SK-N-SH treated with all-trans-retinoic acid at 6 μM for 48 hours (cell line): ENCODE data around the gene PAPPA2.

Experiments used
- ATAC-seq: fragments of 200-7000 bp; cut with Tn5 transposase; 3 replicates; pipeline ENCODE4 v1.9.1; 2020; ENCODE audit warnings: mild to moderate bottlenecking, moderate library complexity
- ARNTL ChIP-seq: fragments of 450-650 bp; formaldehyde crosslinking; IDR thresholded peaks from 2 replicates; pipeline ENCODE4 v1.5.0; 2020; ENCODE audit warnings: low read depth, mild to moderate bottlenecking, moderate library complexity, borderline replicate concordance
- BACH2 ChIP-seq: fragments of 250-450 bp; sonication (Bioruptor Pico); IDR thresholded peaks from 2 replicates; pipeline ENCODE4 v1.9.0; 2021; ENCODE audit warnings: mild to moderate bottlenecking, borderline replicate concordance
- CREB5 ChIP-seq: fragments of 250-450 bp; sonication (Bioruptor Pico); IDR thresholded peaks from 2 replicates; pipeline ENCODE4 v1.5.1; 2020; ENCODE audit warnings: low read depth, mild to moderate bottlenecking, moderate library complexity
- CSDC2 ChIP-seq: fragments of 250-450 bp; sonication (Bioruptor Pico); IDR thresholded peaks from 2 replicates; pipeline ENCODE4 v1.5.0; 2020; ENCODE audit warnings: mild to moderate bottlenecking, moderate library complexity
- CSRNP3 ChIP-seq: fragments of 250-450 bp; sonication (Bioruptor Pico); IDR thresholded peaks from 2 replicates; pipeline ENCODE4 v1.5.1; 2021; ENCODE audit warnings: mild to moderate bottlenecking, moderate library complexity
- GLIS3 ChIP-seq: fragments of 250-450 bp; sonication (Bioruptor Pico); IDR thresholded peaks from 2 replicates; pipeline ENCODE4 v1.5.0; 2020; ENCODE audit warnings: mild to moderate bottlenecking, moderate library complexity
- OSR1 ChIP-seq: fragments of 250-450 bp; sonication (Bioruptor Pico); IDR thresholded peaks from 2 replicates; pipeline ENCODE4 v1.8.0; 2022; ENCODE audit warnings: moderate library complexity, mild to moderate bottlenecking, inconsistent platforms
- PATZ1 ChIP-seq: fragments of 250-450 bp; sonication (Bioruptor Pico); IDR thresholded peaks from 2 replicates; pipeline ENCODE4 v1.8.0; 2020; ENCODE audit warnings: mild to moderate bottlenecking, moderate library complexity, borderline replicate concordance
- POU6F1 ChIP-seq: fragments of 250-450 bp; sonication (Bioruptor Pico); IDR thresholded peaks from 2 replicates; pipeline ENCODE4 v1.8.0; 2021; ENCODE audit warnings: low read depth, mild to moderate bottlenecking, moderate library complexity, borderline replicate concordance
- RARB ChIP-seq: fragments of 250-450 bp; sonication (Bioruptor Pico); IDR thresholded peaks from 2 replicates; pipeline ENCODE4 v1.8.0; 2021; ENCODE audit warnings: mild to moderate bottlenecking, moderate library complexity
- SNAI2 ChIP-seq: fragments of 250-450 bp; sonication (Bioruptor Pico); IDR thresholded peaks from 2 replicates; pipeline ENCODE4 v1.5.0; 2020; ENCODE audit warnings: mild to moderate bottlenecking, moderate library complexity
- TCF4 ChIP-seq: fragments of 250-450 bp; sonication (Bioruptor Pico); IDR thresholded peaks from 2 replicates; pipeline ENCODE4 v1.8.0; 2021; ENCODE audit warnings: mild to moderate bottlenecking, moderate library complexity, borderline replicate concordance
- TOX ChIP-seq: fragments of 250-450 bp; sonication (Bioruptor Pico); IDR thresholded peaks from 2 replicates; pipeline ENCODE4 v1.8.0; 2021; ENCODE audit warnings: mild to moderate bottlenecking, moderate library complexity, borderline replicate concordance
- ZC3H10 ChIP-seq: fragments of 250-450 bp; sonication (Bioruptor Pico); IDR thresholded peaks from 2 replicates; pipeline ENCODE4 v1.5.1; 2021; ENCODE audit warnings: mild to moderate bottlenecking, moderate library complexity
- ZFP3 ChIP-seq: fragments of 250-450 bp; sonication (Bioruptor Pico); IDR thresholded peaks from 2 replicates; pipeline ENCODE4 v1.5.0; 2020; ENCODE audit warnings: mild to moderate bottlenecking, moderate library complexity
- ZFP30 ChIP-seq: fragments of 450-650 bp; formaldehyde crosslinking; IDR thresholded peaks from 2 replicates; pipeline ENCODE4 v1.5.0; 2022; ENCODE audit warnings: mild to moderate bottlenecking, moderate library complexity
- ZNF565 ChIP-seq: fragments of 450-650 bp; formaldehyde crosslinking; conservative IDR thresholded peaks from 2 replicates; pipeline ENCODE4 v1.5.0; 2020; ENCODE audit warnings: low read depth, mild to moderate bottlenecking, moderate library complexity
- ZNF70 ChIP-seq: fragments of 450-650 bp; formaldehyde crosslinking; IDR thresholded peaks from 2 replicates; pipeline ENCODE4 v1.5.0; 2020; ENCODE audit warnings: mild to moderate bottlenecking, moderate library complexity
- ZNF8 ChIP-seq: fragments of 450-650 bp; formaldehyde crosslinking; IDR thresholded peaks from 2 replicates; pipeline ENCODE4 v1.5.0; 2020; ENCODE audit warnings: mild to moderate bottlenecking, moderate library complexity

The PAPPA2 gene

GRCh38 chr1:176522310-176522845 lies 59.4 kb downstream of the PAPPA2 start:
- ATAC-seq, result no peak
- TF ChIP-seq POU6F1 (CRISPR knock-in tag) (no peak), ZC3H10 (no peak), CSDC2 (no peak), BACH2 (no peak), ZFP30 (CRISPR knock-in tag) (no peak), OSR1 (CRISPR knock-in tag) (no peak), CSRNP3 (CRISPR knock-in tag) (no peak), ZFP3 (CRISPR knock-in tag) (no peak)

GRCh38 chr1:176529395-176530090 lies 66.6 kb downstream of the PAPPA2 start:
- no peak for ATAC-seq
- no peak for TF ChIP-seq TCF4 (CRISPR knock-in tag)
- no peak for TF ChIP-seq CREB5 (CRISPR knock-in tag)
- TF ChIP-seq PATZ1 (CRISPR knock-in tag), result no peak
- TF ChIP-seq RARB, result no peak
- TF ChIP-seq ZFP3 (CRISPR knock-in tag), result no peak
- TF ChIP-seq ZNF565 (CRISPR knock-in tag), result no peak
- TF ChIP-seq CSDC2, result no peak
- no peak for TF ChIP-seq ZFP30 (CRISPR knock-in tag)
- no peak for TF ChIP-seq ZNF70

- TF ChIP-seq PATZ1 (CRISPR knock-in tag), result no peak
- TF ChIP-seq ZNF565 (CRISPR knock-in tag), result no peak
- no peak for ATAC-seq
Measured at GRCh38 chr1:176531036-176531435, 68.1 kb downstream of the PAPPA2 start.

GRCh38 chr1:176531921-176532897 lies 69.2 kb downstream of the PAPPA2 start:
- ATAC-seq, result no peak
- TF ChIP-seq TCF4 (CRISPR knock-in tag) (no peak), ZFP30 (CRISPR knock-in tag) (no peak), PATZ1 (CRISPR knock-in tag) (no peak), CREB5 (CRISPR knock-in tag) (no peak), TOX (CRISPR knock-in tag) (no peak), SNAI2 (CRISPR knock-in tag) (no peak), ZNF565 (CRISPR knock-in tag) (no peak), GLIS3 (CRISPR knock-in tag) (no peak), OSR1 (CRISPR knock-in tag) (no peak), RARB (no peak), BACH2 (no peak), ZNF8 (CRISPR knock-in tag) (no peak), ARNTL (CRISPR knock-in tag) (no peak), ZFP3 (CRISPR knock-in tag) (no peak), CSDC2 (no peak), ZNF70 (no peak)
